Naive thymus-derived CD4-positive, alpha-beta T cell (primary cell): ENCODE measurements around the gene BACE1-AS. TPM values are rescaled to one million over a fixed set of nuclear protein-coding genes. Genes with fewer than 3 reads are reported as not detected.

Source experiments
- ATAC-seq: fragments of 150-1000 bp; cut with Tn5 transposase; 2 replicates; pipeline ENCODE4 v1.10.0; 2021; ENCODE audit warnings: mild to moderate bottlenecking, moderate library complexity
- CTCF ChIA-PET: fragments of 350-600 bp; sonication (Branson Sonifier 250); formaldehyde crosslinking; loops from one replicate; lab custom pipeline; 2021; ENCODE audit warnings: antibody characterized with exemption; lab: Charles Lee
- POLR2A ChIA-PET: fragments of 350-600 bp; sonication (Branson Sonifier 250); formaldehyde crosslinking; loops from one replicate; lab custom pipeline; 2021; ENCODE audit warnings: antibody characterized with exemption, inconsistent platforms; lab: Charles Lee
- DNase-seq, 9 donors: peaks; one replicate each; pipeline versions ENCODE4 v3.0.0 to v3.0.0-alpha.2; 2020 to 2022; ENCODE audit warnings: mixed read lengths in 1 of 9
- H3K27ac ChIP-seq: one replicate; pipeline ENCODE4 v1.7.0; 2013; ENCODE audit warnings: mild to moderate bottlenecking, low read depth, low read length, moderate library complexity
- H3K27me3 ChIP-seq, 2 donors: one replicate each; pipeline ENCODE4 v1.7.0; 2013; ENCODE audit warnings: low read length in 2 of 2, mild to moderate bottlenecking in 2 of 2, moderate library complexity in 2 of 2; ENCODE audit not compliant: control insufficient read depth in 2 of 2, insufficient read depth in 2 of 2
- H3K36me3 ChIP-seq, 3 experiments: 1 replicate in 2 of 3; 2 replicates in 1 of 3; pipeline ENCODE4 v1.7.0; 2013; ENCODE audit warnings: low read length in 3 of 3, mild to moderate bottlenecking in 3 of 3, moderate library complexity in 1 of 3; ENCODE audit not compliant: insufficient read depth in 3 of 3, control insufficient read depth in 2 of 3
- H3K4me1 ChIP-seq, 2 donors: one replicate each; pipeline ENCODE4 v1.7.0; 2013; ENCODE audit warnings: low read length in 2 of 2, mild to moderate bottlenecking in 2 of 2, moderate library complexity in 1 of 2; ENCODE audit not compliant: control insufficient read depth in 2 of 2, insufficient read depth in 2 of 2
- H3K4me3 ChIP-seq: 2 replicates; pipeline ENCODE4 v1.7.0; 2013; ENCODE audit warnings: mild to moderate bottlenecking, low read length
- H3K9me3 ChIP-seq, 3 experiments: 1 replicate in 2 of 3; 2 replicates in 1 of 3; pipeline ENCODE4 v1.7.0; 2013; ENCODE audit warnings: low read length in 3 of 3; ENCODE audit not compliant: control insufficient read depth in 2 of 3
- H3K27ac Mint-ChIP-seq, 9 donors: one replicate each; pipeline ENCODE4 v1.8.0; 2020 to 2022; ENCODE audit warnings: mixed read lengths in 9 of 9, mild to moderate bottlenecking in 8 of 9, moderate library complexity in 5 of 9, inconsistent platforms in 2 of 9
- H3K27me3 Mint-ChIP-seq, 5 donors: one replicate each; pipeline ENCODE4 v1.8.0; 2021 to 2022; ENCODE audit warnings: mixed read lengths in 5 of 5, mild to moderate bottlenecking in 1 of 5
- H3K36me3 Mint-ChIP-seq, 5 donors: one replicate each; pipeline ENCODE4 v1.8.0; 2020 to 2022; ENCODE audit warnings: mixed read lengths in 5 of 5, mild to moderate bottlenecking in 3 of 5, inconsistent platforms in 1 of 5
- H3K4me1 Mint-ChIP-seq, 7 donors: one replicate each; pipeline ENCODE4 v1.8.0; 2020 to 2022; ENCODE audit warnings: mixed read lengths in 7 of 7, mild to moderate bottlenecking in 3 of 7, inconsistent platforms in 1 of 7
- H3K4me3 Mint-ChIP-seq, 10 donors: one replicate each; pipeline ENCODE4 v1.8.0; 2020 to 2022; ENCODE audit warnings: mild to moderate bottlenecking in 10 of 10, mixed read lengths in 10 of 10, moderate library complexity in 6 of 10, inconsistent platforms in 2 of 10
- H3K9me3 Mint-ChIP-seq, 11 donors: one replicate each; pipeline ENCODE4 v1.8.0; 2020 to 2022; ENCODE audit warnings: mixed read lengths in 11 of 11, mild to moderate bottlenecking in 4 of 11, inconsistent platforms in 1 of 11, moderate library complexity in 1 of 11
- intact Hi-C, 2 donors: fragments of 100-400 bp; cut with micrococcal nuclease; formaldehyde crosslinking; loops; one replicate each; pipeline ENCODE4 v1.15.1; 2023
- polyA plus RNA-seq, 2 donors: library from polyadenylated mRNA; unstranded; fragments of 300-500 nt; fragmentation: Illumina TruSeq; gene quantifications; one replicate each; pipeline ENCODE4 v1.2.3, GENCODE V29; 2021
- total RNA-seq, 6 experiments: library from RNA in 5 of 6; stranded (reverse) in 5 of 6; gene quantifications; 1 replicate in 5 of 6; 2 replicates in 1 of 6; pipeline ENCODE4 v1.2.3 and lab custom pipeline; 2021 to 2026

The BACE1-AS gene
- total and polyA plus RNA-seq, 7 experiments from 2014 or later: 0.82 to 13.2 (median 5.9) TPM

- intact Hi-C loops: no loop called here
- Histone ChIP-seq H3K27me3 (peaks cover 0 to 7% of the 10 kb centered on the region in 2 donors), H3K4me1 (peaks cover 7 to 9% of the 10 kb centered on the region in 2 donors), H3K9me3 (no peaks in the 10 kb centered on the region), H3K4me3 (no peak overlapping the region), H3K27ac (no peak overlapping the region), H3K36me3 (no peaks in the 10 kb centered on the region)
- Mint-ChIP-seq H3K27ac (peak overlapping the region in 1 of 9 donors; percentile 17), H3K27me3 (peaks cover 27 to 68% (median 44%) of the 10 kb centered on the region in 5 donors), H3K9me3 (no peaks in the 10 kb centered on the region), H3K4me1 (peaks cover 0 to 12% (median 6%) of the 10 kb centered on the region in 7 donors), H3K36me3 (no peaks in the 10 kb centered on the region), H3K4me3 (peak overlapping the region in 8 of 10 donors; percentile 13 to 75 (median 48))
- no peak for ATAC-seq
- CTCF ChIA-PET: no interaction called here
- POLR2A ChIA-PET: no interaction called here
- no peak for DNase-seq
Measured at GRCh38 chr11:117313828-117314768, 23.0 kb downstream of the BACE1-AS start.

- CTCF ChIA-PET: no interaction called here
- H3K27ac Mint-ChIP-seq: peak overlapping the region in 1 of 9 donors; percentile 26
Measured at GRCh38 chr11:117314840-117315239, 23.7 kb downstream of the BACE1-AS start.

GRCh38 chr11:117315285-117316196, 24.4 kb downstream of the BACE1-AS start:
- Mint-ChIP-seq H3K27me3 (peaks cover 30 to 67% (median 40%) of the 10 kb centered on the region in 5 donors), H3K27ac (no peak overlapping the region), H3K9me3 (no peaks in the 10 kb centered on the region), H3K4me3 (peak overlapping the region in 9 of 10 donors; percentile 38 to 87 (median 76)), H3K4me1 (peaks cover 0 to 12% (median 6%) of the 10 kb centered on the region in 7 donors), H3K36me3 (no peaks in the 10 kb centered on the region)
- intact Hi-C loops: loop anchor here (1.0 kb wide), 1 partner anchor 12 kb away; the partner anchor contains the start of gene CEP164 (in 2 of the 2)
- no peaks in the 10 kb centered on the region for H3K9me3 ChIP-seq
- no peaks in the 10 kb centered on the region for H3K36me3 ChIP-seq
- peaks cover 7 to 9% of the 10 kb centered on the region in 2 donors for H3K4me1 ChIP-seq
- DNase-seq: peak in 3 of 9 donors; percentile 16 to 40 (median 17)
- H3K4me3 ChIP-seq: peak overlapping the region; percentile 47
- peaks cover 0 to 7% of the 10 kb centered on the region in 2 donors for H3K27me3 ChIP-seq
- peak; percentile 67 for ATAC-seq
- POLR2A ChIA-PET: no interaction called here
- CTCF ChIA-PET: no interaction called here
- H3K27ac ChIP-seq: no peak overlapping the region

More at GRCh38 chr11:117314840-117315239, 23.7 kb downstream of the BACE1-AS start:
- no peaks in the 10 kb centered on the region for H3K9me3 Mint-ChIP-seq
- ATAC-seq: no peak
- H3K27ac ChIP-seq: no peak overlapping the region
- intact Hi-C loops: no loop called here
- H3K4me3 Mint-ChIP-seq: peak overlapping the region in 9 of 10 donors; percentile 41 to 75 (median 65)
- peak overlapping the region; percentile 47 for H3K4me3 ChIP-seq
- H3K36me3 ChIP-seq: no peaks in the 10 kb centered on the region
- H3K9me3 ChIP-seq: no peaks in the 10 kb centered on the region
- H3K4me1 Mint-ChIP-seq: peaks cover 0 to 12% (median 6%) of the 10 kb centered on the region in 7 donors
- peaks cover 30 to 68% (median 40%) of the 10 kb centered on the region in 5 donors for H3K27me3 Mint-ChIP-seq
- peaks cover 0 to 7% of the 10 kb centered on the region in 2 donors for H3K27me3 ChIP-seq
- H3K36me3 Mint-ChIP-seq: no peaks in the 10 kb centered on the region
- POLR2A ChIA-PET: no interaction called here
- DNase-seq: no peak
- peaks cover 7 to 9% of the 10 kb centered on the region in 2 donors for H3K4me1 ChIP-seq

- Mint-ChIP-seq H3K27ac (peak within 1 kb of the TSS in 3 of 9 donors; percentile 5 to 74 (median 26)), H3K4me1 (peaks cover 0 to 12% (median 6%) of the 10 kb centered on the region in 7 donors), H3K9me3 (no peaks in the 10 kb centered on the region), H3K27me3 (peaks cover 30 to 67% (median 37%) of the 10 kb centered on the region in 5 donors), H3K4me3 (peak within 1 kb of the TSS; percentile 38 to 87 (median 76)), H3K36me3 (no peaks in the 10 kb centered on the region)
- Histone ChIP-seq H3K36me3 (no peaks in the 10 kb centered on the region), H3K27me3 (peaks cover 0 to 7% of the 10 kb centered on the region in 2 donors), H3K9me3 (no peaks in the 10 kb centered on the region), H3K4me1 (peaks cover 7 to 9% of the 10 kb centered on the region in 2 donors), H3K27ac (no peak within 1 kb of the TSS), H3K4me3 (peak within 1 kb of the TSS; percentile 47)
- intact Hi-C loops: loop anchor here (1.0 kb wide), 1 partner anchor 11 kb away; the partner anchor contains the start of gene CEP164 (in 2 of the 2)
- POLR2A ChIA-PET: no interaction called here
- CTCF ChIA-PET: no interaction called here
- peak in 2 of 9 donors; percentile 10 to 13 for DNase-seq
- peak; percentile 52 for ATAC-seq
Measured at GRCh38 chr11:117316197-117316961, 25.2 kb downstream of the BACE1-AS start, which contains the start of gene BACE1. Gene BACE1 (minus strand): TSS chr11:117316256. CDS start chr11:117315795, 461 bp downstream.

GRCh38 chr11:117318738-117319137, 27.6 kb downstream of the BACE1-AS start:
- H3K27me3 ChIP-seq: peaks cover 0 to 7% of the 10 kb centered on the region in 2 donors
- POLR2A ChIA-PET: no interaction called here
- peaks cover 7 to 9% of the 10 kb centered on the region in 2 donors for H3K4me1 ChIP-seq
- H3K36me3 ChIP-seq: no peaks in the 10 kb centered on the region
- H3K27ac Mint-ChIP-seq: no peak overlapping the region
- H3K27me3 Mint-ChIP-seq: peaks cover 26 to 56% (median 29%) of the 10 kb centered on the region in 5 donors
- H3K4me3 Mint-ChIP-seq: no peak overlapping the region
- intact Hi-C loops: no loop called here
- no peak overlapping the region for H3K27ac ChIP-seq
- no peaks in the 10 kb centered on the region for H3K36me3 Mint-ChIP-seq
- ATAC-seq (no peak), DNase-seq (no peak)
- no peaks in the 10 kb centered on the region for H3K9me3 ChIP-seq
- CTCF ChIA-PET: interaction anchor here (0.7 kb wide), 1 partner anchor 15 kb away, joined by 3 read pairs; no protein-coding TSS in a partner anchor
- H3K4me1 Mint-ChIP-seq: peaks cover 0 to 12% (median 6%) of the 10 kb centered on the region in 7 donors
- no peaks in the 10 kb centered on the region for H3K9me3 Mint-ChIP-seq
- H3K4me3 ChIP-seq: no peak overlapping the region
